ENCODE measurements around the gene CD80.
"Not testable (repeated sequence)": the region's sequence is repeated elsewhere in the genome, so short reads cannot be mapped to it uniquely, and the experiment has no call there.

The CD80 gene

GRCh38 chr3:119557877-119558269, 1.5 kb downstream of the CD80 start:
- Histone ChIP-seq H3K4me2 (ENCODE audit: low read length) (no peak overlapping the region), H3K4me1 (no peaks in the 10 kb centered on the region), H3K79me2 (no peaks in the 10 kb centered on the region), H3K27me3 (ENCODE audit: control insufficient read depth, insufficient read depth, low read length) (no peaks in the 10 kb centered on the region), H2AFZ (no peak overlapping the region), H3K36me3 (ENCODE audit: control insufficient read depth, insufficient read depth, low read length) (no peaks in the 10 kb centered on the region), H3K27ac (no peak overlapping the region), H3K9me3 (ENCODE audit: control insufficient read depth, low read length) (no peaks in the 10 kb centered on the region), H3K4me3 (ENCODE audit: low read depth, low read length) (no peak overlapping the region), H3K9ac (no peak overlapping the region)
- TF ChIP-seq CTCF (IDR thresholded peaks at IDR 0.05) = no peak

- Histone ChIP-seq H3K36me3 (ENCODE audit: control insufficient read depth, insufficient read depth, low read length) (no peaks in the 10 kb centered on the region), H3K4me3 (ENCODE audit: low read depth, low read length) (no peak overlapping the region), H3K9me3 (ENCODE audit: control insufficient read depth, low read length) (no peaks in the 10 kb centered on the region), H2AFZ (no peak overlapping the region), H3K4me2 (ENCODE audit: low read length) (no peak overlapping the region), H3K27me3 (ENCODE audit: control insufficient read depth, insufficient read depth, low read length) (no peaks in the 10 kb centered on the region), H3K9ac (no peak overlapping the region), H3K79me2 (no peaks in the 10 kb centered on the region), H3K27ac (no peak overlapping the region), H3K4me1 (no peaks in the 10 kb centered on the region)
- TF ChIP-seq CTCF (IDR thresholded peaks at IDR 0.05) = no peak
Measured at GRCh38 chr3:119557192-119557876, 2.1 kb downstream of the CD80 start.

DNA sequence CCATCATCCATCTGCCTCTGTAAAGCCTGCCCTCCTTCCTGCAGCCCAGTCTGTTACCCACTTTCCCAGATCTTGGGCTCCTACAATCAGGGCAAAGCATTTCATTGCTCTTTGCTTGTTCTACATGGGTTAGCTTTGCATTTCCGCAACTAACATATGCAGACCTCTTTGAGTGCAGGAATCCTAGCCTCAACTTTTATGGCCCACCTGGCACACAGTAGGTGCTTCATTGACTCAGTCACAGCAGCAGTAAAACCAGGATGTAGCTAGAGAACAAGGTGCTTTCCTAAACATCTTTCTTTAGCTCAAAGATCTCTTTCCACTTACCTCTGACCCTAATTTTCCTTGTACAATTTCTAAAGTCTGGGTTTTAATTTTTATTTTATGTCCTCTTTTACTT, 3.5 kb downstream of the CD80 start:
- TF ChIP-seq CTCF (IDR thresholded peaks at IDR 0.05) = no peak
- Histone ChIP-seq H2AFZ (no peak overlapping the region), H3K27ac (no peak overlapping the region), H3K27me3 (ENCODE audit: control insufficient read depth, insufficient read depth, low read length) (no peaks in the 10 kb centered on the region), H3K9ac (no peak overlapping the region), H3K36me3 (ENCODE audit: control insufficient read depth, insufficient read depth, low read length) (no peaks in the 10 kb centered on the region), H3K9me3 (ENCODE audit: control insufficient read depth, low read length) (no peaks in the 10 kb centered on the region), H3K4me2 (ENCODE audit: low read length) (no peak overlapping the region), H3K4me3 (ENCODE audit: low read depth, low read length) (no peak overlapping the region), H3K79me2 (no peaks in the 10 kb centered on the region), H3K4me1 (no peaks in the 10 kb centered on the region)

GRCh38 chr3:119555309-119555735, 4.1 kb downstream of the CD80 start:
- Histone ChIP-seq H3K27me3 (ENCODE audit: control insufficient read depth, insufficient read depth, low read length) (no peaks in the 10 kb centered on the region), H3K4me1 (no peaks in the 10 kb centered on the region), H3K9ac (no peak overlapping the region), H3K79me2 (no peaks in the 10 kb centered on the region), H3K4me3 (ENCODE audit: low read depth, low read length) (no peak overlapping the region), H3K36me3 (ENCODE audit: control insufficient read depth, insufficient read depth, low read length) (no peaks in the 10 kb centered on the region), H3K9me3 (ENCODE audit: control insufficient read depth, low read length) (no peaks in the 10 kb centered on the region), H3K4me2 (ENCODE audit: low read length) (no peak overlapping the region), H2AFZ (no peak overlapping the region), H3K27ac (no peak overlapping the region)
- no peak for TF ChIP-seq CTCF (IDR thresholded peaks at IDR 0.05)

GRCh38 chr3:119553823-119554415, 5.5 kb downstream of the CD80 start:
- no peak for TF ChIP-seq CTCF (IDR thresholded peaks at IDR 0.05)
- Histone ChIP-seq H3K36me3 (ENCODE audit: control insufficient read depth, insufficient read depth, low read length) (no peaks in the 10 kb centered on the region), H3K27ac (no peak overlapping the region)

DNA sequence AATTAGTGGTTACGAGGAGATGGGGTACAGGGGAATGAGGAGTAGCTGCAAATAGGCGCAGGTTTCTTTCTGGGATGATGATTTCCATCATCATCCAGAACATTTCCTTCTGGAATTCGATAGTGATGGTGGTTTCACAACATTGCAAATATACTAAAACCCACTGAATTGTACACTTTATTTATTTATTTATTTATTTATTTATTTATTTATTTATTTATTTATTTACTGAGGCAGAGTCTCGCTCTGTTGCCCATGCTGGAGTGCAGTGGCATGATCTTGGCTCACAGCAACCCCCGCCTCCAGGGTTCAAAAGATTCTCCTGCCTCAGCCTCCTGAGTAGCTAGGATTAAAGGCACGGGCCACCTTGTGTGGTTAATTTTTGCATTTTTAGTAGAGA, 6.5 kb downstream of the CD80 start:
- not testable (repeated sequence) for H3K79me2 ChIP-seq; H3K27ac ChIP-seq; H3K4me1 ChIP-seq; H3K9me3 ChIP-seq (ENCODE audit: control insufficient read depth, low read length); H3K4me3 ChIP-seq (ENCODE audit: low read depth, low read length); H3K27me3 ChIP-seq (ENCODE audit: control insufficient read depth, insufficient read depth, low read length); H3K36me3 ChIP-seq (ENCODE audit: control insufficient read depth, insufficient read depth, low read length); H3K4me2 ChIP-seq (ENCODE audit: low read length); H3K9ac ChIP-seq; H2AFZ ChIP-seq

More at GRCh38 chr3:119553823-119554415, 5.5 kb downstream of the CD80 start:
- no peaks in the 10 kb centered on the region for H3K9me3 ChIP-seq (ENCODE audit: control insufficient read depth, low read length)
- no peak overlapping the region for H3K4me3 ChIP-seq (ENCODE audit: low read depth, low read length)
- H2AFZ ChIP-seq = no peak overlapping the region
- H3K27me3 ChIP-seq (ENCODE audit: control insufficient read depth, insufficient read depth, low read length) = no peaks in the 10 kb centered on the region
- H3K79me2 ChIP-seq = no peaks in the 10 kb centered on the region
- H3K9ac ChIP-seq = no peak overlapping the region
- no peak overlapping the region for H3K4me2 ChIP-seq (ENCODE audit: low read length)
- H3K4me1 ChIP-seq = no peaks in the 10 kb centered on the region
